ENCODE data around the gene SPRED2. TPM values are rescaled to one million over a fixed set of nuclear protein-coding genes. Genes with fewer than 3 reads are reported as not detected.

SPRED2 gene
- total RNA-seq, 1 donor from 2014 or later, result 2.2 TPM

- no peak for DNase-seq (ENCODE audit: low read depth, low spot score)
These were observed 17.3 kb downstream of the SPRED2 start for GRCh38 chr2:65415091-65415490.

DNA sequence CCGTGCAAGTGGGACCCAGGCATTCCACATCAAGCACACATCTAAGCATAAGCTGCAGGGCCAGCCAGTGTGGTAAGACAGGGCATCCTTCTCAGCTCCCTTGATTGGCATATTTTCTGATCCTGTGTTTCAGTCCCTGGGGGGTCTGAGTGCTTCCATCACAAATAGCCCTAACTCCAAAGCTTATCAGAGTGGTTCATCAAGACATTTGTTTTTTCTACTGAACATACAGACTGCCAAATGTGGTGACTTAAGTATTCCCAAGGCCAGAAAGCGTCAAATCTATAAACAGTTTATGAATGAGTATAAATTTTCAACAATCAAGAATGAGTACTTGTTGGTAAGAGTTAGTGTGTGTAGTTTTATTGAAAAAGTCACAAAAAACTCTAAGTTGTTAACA lies 18.8 kb downstream of the SPRED2 start:
- DNase-seq (ENCODE audit: low read depth, low spot score), result no peak

- DNase-seq (ENCODE audit: low read depth, low spot score), result no peak
These were observed 19.3 kb downstream of the SPRED2 start for GRCh38 chr2:65413106-65413505.

GRCh38 chr2:65411056-65411795 lies 21.2 kb downstream of the SPRED2 start:
- DNase-seq (ENCODE audit: low read depth, low spot score), result no peak

GRCh38 chr2:65409045-65409444 lies 23.4 kb downstream of the SPRED2 start:
- no peak for DNase-seq (ENCODE audit: low read depth, low spot score)

- DNase-seq (ENCODE audit: low read depth, low spot score), result no peak
These were observed 25.2 kb downstream of the SPRED2 start for GRCh38 chr2:65407240-65407639.

GRCh38 chr2:65404988-65405697 lies 27.3 kb downstream of the SPRED2 start:
- no peak for DNase-seq (ENCODE audit: low read depth, low spot score)

- DNase-seq (ENCODE audit: low read depth, low spot score), result no peak
These were observed 28.9 kb downstream of the SPRED2 start for GRCh38 chr2:65403529-65403915.

- DNase-seq (ENCODE audit: low read depth, low spot score), result no peak
These were observed 29.4 kb downstream of the SPRED2 start for GRCh38 chr2:65402780-65403528.

DNA sequence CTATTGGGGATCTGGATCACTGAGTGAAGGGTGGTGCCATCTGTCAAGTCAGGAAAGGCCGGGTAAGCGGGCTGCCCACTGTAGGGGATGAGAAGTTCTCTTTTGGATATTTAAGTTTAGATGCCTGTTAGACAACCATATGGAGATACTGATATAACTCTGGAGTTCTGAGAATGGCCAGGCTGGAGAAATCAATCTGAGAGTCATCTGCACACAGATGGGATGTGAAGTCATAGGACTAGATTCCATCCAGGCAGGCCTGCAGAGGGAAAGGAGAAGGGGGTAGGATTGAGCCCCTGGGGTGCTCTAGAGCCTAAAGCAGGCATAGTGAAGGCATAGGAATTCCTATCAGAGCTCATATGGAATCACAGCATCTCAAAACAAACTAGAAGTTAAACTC lies 30.1 kb downstream of the SPRED2 start:
- no peak for DNase-seq (ENCODE audit: low read depth, low spot score)

DNA sequence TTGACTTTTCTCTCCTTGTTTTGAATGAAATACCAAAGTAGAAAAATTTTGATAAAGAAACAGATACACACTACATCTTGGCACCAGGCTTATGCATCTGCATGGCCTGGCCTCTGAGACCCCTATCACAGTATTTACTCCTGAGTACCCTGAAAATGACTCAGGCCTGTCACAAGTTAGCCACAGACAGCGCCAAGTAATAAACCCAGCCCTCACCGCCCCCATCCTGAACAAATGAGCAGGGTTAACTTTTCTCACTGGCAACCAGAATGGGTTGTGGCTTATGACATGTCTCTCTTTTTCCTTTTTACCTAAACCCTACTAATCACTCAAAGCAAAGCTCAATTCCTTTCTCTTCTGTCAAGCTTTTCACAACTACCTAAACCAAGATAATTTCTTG lies 35.3 kb downstream of the SPRED2 start:
- DNase-seq (ENCODE audit: low read depth, low spot score), result no peak

DNA sequence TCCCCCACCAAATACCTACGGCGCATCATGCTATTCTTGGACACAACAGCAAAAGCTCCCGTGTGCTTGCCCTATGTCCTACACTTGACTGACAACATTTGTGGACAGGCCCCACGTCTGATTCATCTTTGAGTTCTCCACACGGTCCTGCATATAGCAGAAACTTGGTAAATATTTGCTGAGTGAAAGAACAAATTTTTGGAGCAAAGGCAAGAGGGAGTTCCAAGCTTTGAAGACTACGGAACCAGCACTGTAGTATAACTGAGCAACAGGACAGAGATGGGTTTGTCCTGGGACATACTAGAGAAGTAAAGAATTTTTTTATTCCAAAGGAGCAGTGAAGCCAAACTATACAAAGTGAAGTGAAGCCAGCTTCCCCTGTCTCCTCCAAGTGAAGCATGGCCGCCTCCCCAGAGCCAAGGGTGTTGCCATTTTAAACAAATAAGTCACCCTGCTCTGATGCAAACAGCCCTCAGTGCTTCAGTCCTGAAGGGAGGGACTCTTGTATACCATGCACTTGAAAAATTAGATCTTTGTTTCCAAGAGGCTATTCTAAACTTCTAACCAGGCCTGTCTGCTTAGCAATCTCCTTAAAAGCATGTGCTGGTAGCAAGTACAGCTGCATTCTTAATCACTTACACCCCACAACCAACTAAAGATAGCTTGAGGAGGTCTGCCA lies 35.9 kb downstream of the SPRED2 start:
- no peak for DNase-seq (ENCODE audit: low read depth, low spot score)

GRCh38 chr2:65395621-65396347 lies 36.6 kb downstream of the SPRED2 start:
- DNase-seq (ENCODE audit: low read depth, low spot score), result no peak

- no peak for DNase-seq (ENCODE audit: low read depth, low spot score)
These were observed 38.5 kb downstream of the SPRED2 start for GRCh38 chr2:65393743-65394422.

- no peak for DNase-seq (ENCODE audit: low read depth, low spot score)
These were observed 39.4 kb downstream of the SPRED2 start for GRCh38 chr2:65393046-65393445.

DNA sequence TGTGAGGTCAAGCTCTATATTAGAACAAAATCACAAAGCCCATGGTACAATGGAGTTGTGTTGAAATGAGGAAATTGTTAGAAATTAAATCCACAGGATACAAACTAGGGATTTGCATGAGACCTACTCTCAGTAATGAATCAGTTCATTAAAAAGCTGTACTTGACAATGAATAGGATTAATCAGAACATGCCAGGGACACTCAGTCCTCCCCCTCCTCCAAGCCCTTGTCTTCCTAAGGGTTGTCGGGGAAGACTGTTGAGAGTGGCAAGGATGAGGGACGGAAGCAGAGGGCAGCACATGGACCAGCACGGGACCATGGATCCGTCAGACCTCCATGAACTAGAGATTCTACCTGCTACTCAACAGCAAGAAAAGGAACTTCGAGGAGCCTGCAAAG lies 39.8 kb downstream of the SPRED2 start:
- DNase-seq (ENCODE audit: low read depth, low spot score), result no peak

DNA sequence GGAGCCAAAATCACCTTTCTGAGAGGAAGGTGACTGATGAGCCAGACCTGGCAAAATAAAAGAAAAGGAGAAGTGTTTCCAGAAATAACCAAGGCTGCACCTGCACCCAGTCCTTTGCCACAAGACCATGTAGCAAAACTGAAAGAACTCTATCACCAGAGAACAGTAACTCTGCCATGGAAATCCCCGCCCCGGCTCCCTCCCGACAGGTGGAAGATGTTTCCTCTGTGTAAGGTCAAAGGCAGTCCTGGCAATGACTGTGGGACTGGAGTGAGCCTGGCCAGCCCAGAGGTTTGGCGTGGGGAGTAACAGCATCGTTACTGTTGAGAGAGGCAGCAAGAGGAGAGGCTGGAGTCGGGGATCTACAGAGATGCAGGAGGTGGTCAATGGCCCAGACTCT lies 42.3 kb downstream of the SPRED2 start:
- no peak for DNase-seq (ENCODE audit: low read depth, low spot score)

GRCh38 chr2:65389476-65389875 lies 42.9 kb downstream of the SPRED2 start:
- DNase-seq (ENCODE audit: low read depth, low spot score), result no peak

DNA sequence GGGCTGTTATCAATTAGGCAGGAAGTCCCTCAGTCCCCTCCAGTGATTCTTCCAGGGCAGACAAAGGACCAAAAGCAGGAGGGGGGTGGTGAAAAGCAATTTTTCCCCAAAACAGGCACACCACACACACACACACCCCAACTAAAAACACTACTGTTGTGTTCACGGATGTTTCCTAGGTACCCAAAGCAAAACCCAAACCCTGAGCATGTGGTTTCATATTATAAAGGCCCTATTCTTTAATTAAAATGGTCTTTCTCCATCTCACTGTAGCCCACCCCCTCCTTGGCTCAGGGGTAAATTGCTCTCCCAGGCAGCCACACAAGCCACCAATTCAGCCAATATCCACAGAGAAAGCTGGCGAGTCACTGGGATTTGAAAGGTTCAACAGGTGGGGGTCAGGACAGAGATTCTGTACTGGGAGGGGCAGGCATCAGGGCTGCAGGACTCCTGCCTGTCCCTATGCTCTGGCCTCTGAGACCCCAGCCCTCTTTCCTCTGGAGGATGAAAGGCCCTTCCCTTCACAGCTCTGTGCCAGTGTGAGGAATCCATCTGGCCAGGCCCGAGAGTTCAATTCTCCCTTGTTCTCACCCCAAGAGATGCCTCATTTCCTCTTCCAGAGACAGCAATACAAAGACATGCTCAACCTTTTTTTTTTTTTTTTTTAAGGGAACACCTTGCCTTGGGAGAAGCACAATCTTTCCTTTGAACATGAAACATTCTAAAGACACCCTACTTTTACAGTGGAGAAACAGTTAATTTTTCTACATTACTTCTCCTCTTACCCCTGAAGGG lies 43.6 kb downstream of the SPRED2 start:
- no peak for DNase-seq (ENCODE audit: low read depth, low spot score)

DNA sequence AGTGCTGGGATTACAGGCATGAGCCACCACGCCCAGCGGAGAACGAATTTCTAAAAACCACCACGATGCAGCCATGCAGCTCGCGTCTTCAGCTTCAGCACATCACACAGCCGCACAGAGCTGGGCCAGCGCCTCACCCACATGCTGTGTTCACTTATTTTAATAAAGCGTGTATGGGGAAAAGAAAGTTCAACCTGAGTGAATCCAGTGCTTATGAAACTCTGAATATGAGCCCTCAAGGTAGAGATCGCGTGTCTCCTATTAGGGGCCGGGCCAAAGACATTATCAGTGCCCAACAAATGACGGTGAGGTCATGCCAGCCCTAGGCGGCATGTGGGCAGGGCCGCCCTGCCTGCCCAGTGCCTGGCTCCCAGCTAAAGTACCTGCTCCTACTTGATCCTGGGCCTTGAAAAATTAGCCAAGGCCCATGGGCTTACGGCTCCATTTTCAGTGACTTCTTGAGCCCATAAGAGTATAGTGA lies 44.3 kb downstream of the SPRED2 start:
- no peak for DNase-seq (ENCODE audit: low read depth, low spot score)
